ENCODE results near the gene SYT13. TPM values are rescaled to one million over a fixed set of nuclear protein-coding genes. Genes with fewer than 3 reads are reported as not detected.

Gene SYT13
- total RNA-seq, 1 donor from 2014 or later = 0.50 TPM

DNA sequence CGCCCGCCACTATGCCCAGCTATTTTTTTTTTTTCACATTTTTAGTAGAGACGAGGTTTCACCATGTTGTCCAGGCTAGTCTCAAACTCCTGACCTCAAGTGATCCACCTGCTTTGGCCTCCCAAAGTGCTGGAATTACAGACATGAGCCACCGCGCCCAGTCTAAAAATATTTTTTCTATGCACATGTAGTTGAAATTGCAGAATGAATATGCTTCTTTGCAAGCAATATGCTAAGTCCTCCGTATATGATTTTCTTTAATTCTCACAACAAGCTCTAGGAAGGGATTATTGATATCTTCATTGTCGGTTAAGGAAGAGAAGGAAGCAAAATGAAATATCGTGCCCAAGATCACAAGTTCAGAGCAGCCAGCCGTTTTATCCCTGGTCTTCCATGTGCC is 30.1 kb upstream of the SYT13 start:
- H3K4me3 Mint-ChIP-seq (ENCODE audit: unreplicated experiment) = no peak overlapping the region
- H3K9me3 ChIP-seq (ENCODE audit: insufficient read depth, low read depth, low read length) = no peaks in the 10 kb centered on the region
- H3K27me3 Mint-ChIP-seq (ENCODE audit: low read depth, unreplicated experiment) = peaks cover 41% of the 10 kb centered on the region
- no peaks in the 10 kb centered on the region for H3K36me3 Mint-ChIP-seq (ENCODE audit: low read depth, unreplicated experiment)
- no peak overlapping the region for H3K4me3 ChIP-seq (ENCODE audit: insufficient read depth, low read depth, low read length)
- TF ChIP-seq, protein P1, sequence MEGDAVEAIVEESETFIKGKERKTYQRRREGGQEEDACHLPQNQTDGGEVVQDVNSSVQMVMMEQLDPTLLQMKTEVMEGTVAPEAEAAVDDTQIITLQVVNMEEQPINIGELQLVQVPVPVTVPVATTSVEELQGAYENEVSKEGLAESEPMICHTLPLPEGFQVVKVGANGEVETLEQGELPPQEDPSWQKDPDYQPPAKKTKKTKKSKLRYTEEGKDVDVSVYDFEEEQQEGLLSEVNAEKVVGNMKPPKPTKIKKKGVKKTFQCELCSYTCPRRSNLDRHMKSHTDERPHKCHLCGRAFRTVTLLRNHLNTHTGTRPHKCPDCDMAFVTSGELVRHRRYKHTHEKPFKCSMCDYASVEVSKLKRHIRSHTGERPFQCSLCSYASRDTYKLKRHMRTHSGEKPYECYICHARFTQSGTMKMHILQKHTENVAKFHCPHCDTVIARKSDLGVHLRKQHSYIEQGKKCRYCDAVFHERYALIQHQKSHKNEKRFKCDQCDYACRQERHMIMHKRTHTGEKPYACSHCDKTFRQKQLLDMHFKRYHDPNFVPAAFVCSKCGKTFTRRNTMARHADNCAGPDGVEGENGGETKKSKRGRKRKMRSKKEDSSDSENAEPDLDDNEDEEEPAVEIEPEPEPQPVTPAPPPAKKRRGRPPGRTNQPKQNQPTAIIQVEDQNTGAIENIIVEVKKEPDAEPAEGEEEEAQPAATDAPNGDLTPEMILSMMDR (IDR thresholded peaks at IDR 0.05; ENCODE audit: insufficient read depth, low read depth, low read length) = no peak
- no peak for TF ChIP-seq EZH2 (IDR thresholded peaks at IDR 0.05; ENCODE audit: insufficient read depth, low read length)
- H3K9me3 Mint-ChIP-seq (ENCODE audit: unreplicated experiment) = peaks cover 3% of the 10 kb centered on the region
- H3K27ac ChIP-seq (ENCODE audit: low read depth, low read length) = no peak overlapping the region
- H3K79me2 ChIP-seq (ENCODE audit: insufficient read depth, low read length) = no peaks in the 10 kb centered on the region
- H3K4me1 ChIP-seq (ENCODE audit: insufficient read depth, low read length) = no peaks in the 10 kb centered on the region
- H3K4me2 ChIP-seq (ENCODE audit: low read length) = no peak overlapping the region
- H3K36me3 ChIP-seq (ENCODE audit: insufficient read depth, low read length) = no peaks in the 10 kb centered on the region
- no peak overlapping the region for H2AFZ ChIP-seq (ENCODE audit: low read depth, low read length)
- no peaks in the 10 kb centered on the region for H3K4me1 Mint-ChIP-seq (ENCODE audit: low read depth, unreplicated experiment)
- H4K20me1 ChIP-seq (ENCODE audit: insufficient read depth, low read length) = no peaks in the 10 kb centered on the region
- H3K9ac ChIP-seq (ENCODE audit: low read length) = no peak overlapping the region
- no peak for FAIRE-seq
- no peak overlapping the region for H3K27ac Mint-ChIP-seq (ENCODE audit: unreplicated experiment)
- H3K27me3 ChIP-seq (ENCODE audit: insufficient read depth, low read length) = peaks cover 24% of the 10 kb centered on the region
- DNase-seq (ENCODE audit: low read depth) = no peak

- H4K20me1 ChIP-seq (ENCODE audit: insufficient read depth, low read length) = no peaks in the 10 kb centered on the region
- no peaks in the 10 kb centered on the region for H3K36me3 Mint-ChIP-seq (ENCODE audit: low read depth, unreplicated experiment)
- FAIRE-seq (no peak), DNase-seq (ENCODE audit: low read depth) (no peak)
- no peak overlapping the region for H2AFZ ChIP-seq (ENCODE audit: low read depth, low read length)
- no peak overlapping the region for H3K4me3 Mint-ChIP-seq (ENCODE audit: unreplicated experiment)
- H3K79me2 ChIP-seq (ENCODE audit: insufficient read depth, low read length) = no peaks in the 10 kb centered on the region
- no peaks in the 10 kb centered on the region for H3K4me1 ChIP-seq (ENCODE audit: insufficient read depth, low read length)
- peaks cover 24% of the 10 kb centered on the region for H3K27me3 ChIP-seq (ENCODE audit: insufficient read depth, low read length)
- H3K27ac Mint-ChIP-seq (ENCODE audit: unreplicated experiment) = no peak overlapping the region
- no peaks in the 10 kb centered on the region for H3K36me3 ChIP-seq (ENCODE audit: insufficient read depth, low read length)
- H3K27ac ChIP-seq (ENCODE audit: low read depth, low read length) = no peak overlapping the region
- H3K9ac ChIP-seq (ENCODE audit: low read length) = no peak overlapping the region
- H3K4me2 ChIP-seq (ENCODE audit: low read length) = no peak overlapping the region
- TF ChIP-seq EZH2 (IDR thresholded peaks at IDR 0.05; ENCODE audit: insufficient read depth, low read length) = no peak
- TF ChIP-seq, protein P1 (IDR thresholded peaks at IDR 0.05; ENCODE audit: insufficient read depth, low read depth, low read length) = no peak
- H3K9me3 ChIP-seq (ENCODE audit: insufficient read depth, low read depth, low read length) = no peaks in the 10 kb centered on the region
- H3K4me3 ChIP-seq (ENCODE audit: insufficient read depth, low read depth, low read length) = no peak overlapping the region
- peaks cover 33% of the 10 kb centered on the region for H3K27me3 Mint-ChIP-seq (ENCODE audit: low read depth, unreplicated experiment)
- no peaks in the 10 kb centered on the region for H3K4me1 Mint-ChIP-seq (ENCODE audit: low read depth, unreplicated experiment)
- peaks cover 3% of the 10 kb centered on the region for H3K9me3 Mint-ChIP-seq (ENCODE audit: unreplicated experiment)
Measured at GRCh38 chr11:45314900-45315299, 28.8 kb upstream of the SYT13 start.

DNA sequence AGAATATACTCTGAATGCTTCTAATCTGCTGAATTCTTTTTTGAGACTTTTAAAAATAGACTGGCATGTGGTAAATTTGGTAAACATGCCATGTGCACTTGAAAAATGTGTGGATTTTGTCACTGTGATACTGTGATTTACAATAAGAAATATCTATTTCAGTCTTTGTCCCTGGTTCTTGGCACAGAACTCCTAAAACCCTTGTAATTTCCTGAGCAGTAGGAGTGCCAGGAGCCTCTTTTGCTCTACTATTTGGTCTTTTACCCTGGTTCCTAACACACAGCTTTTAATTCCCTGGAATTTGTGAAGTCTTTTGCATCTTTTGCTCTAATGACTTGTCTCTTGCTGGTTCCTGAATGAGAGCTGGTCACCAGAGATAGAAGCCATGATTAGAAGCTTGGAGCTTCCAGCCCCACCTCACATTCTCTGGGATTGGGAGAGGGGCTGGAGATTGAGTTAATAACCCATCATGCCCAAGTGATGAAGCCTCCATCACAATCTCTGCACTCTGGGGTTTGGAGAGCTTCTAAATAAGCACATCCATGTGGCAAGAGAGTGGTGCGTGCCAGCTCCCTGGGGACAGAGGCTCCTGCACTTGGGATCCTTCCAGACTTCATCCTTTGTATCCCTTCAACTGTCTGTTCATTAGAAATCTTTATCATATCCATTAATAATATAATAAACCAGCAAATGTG is 27.2 kb upstream of the SYT13 start:
- H3K9me3 Mint-ChIP-seq (ENCODE audit: unreplicated experiment) = no peaks in the 10 kb centered on the region
- no peak overlapping the region for H3K4me3 Mint-ChIP-seq (ENCODE audit: unreplicated experiment)
- Histone ChIP-seq H3K27ac (ENCODE audit: low read depth, low read length) (no peak overlapping the region), H3K79me2 (ENCODE audit: insufficient read depth, low read length) (no peaks in the 10 kb centered on the region), H4K20me1 (ENCODE audit: insufficient read depth, low read length) (no peaks in the 10 kb centered on the region), H3K4me3 (ENCODE audit: insufficient read depth, low read depth, low read length) (no peak overlapping the region), H3K27me3 (ENCODE audit: insufficient read depth, low read length) (peaks cover 24% of the 10 kb centered on the region), H2AFZ (ENCODE audit: low read depth, low read length) (no peak overlapping the region), H3K9me3 (ENCODE audit: insufficient read depth, low read depth, low read length) (no peaks in the 10 kb centered on the region), H3K36me3 (ENCODE audit: insufficient read depth, low read length) (no peaks in the 10 kb centered on the region), H3K4me2 (ENCODE audit: low read length) (no peak overlapping the region), H3K4me1 (ENCODE audit: insufficient read depth, low read length) (no peaks in the 10 kb centered on the region), H3K9ac (ENCODE audit: low read length) (no peak overlapping the region)
- no peaks in the 10 kb centered on the region for H3K36me3 Mint-ChIP-seq (ENCODE audit: low read depth, unreplicated experiment)
- peaks cover 27% of the 10 kb centered on the region for H3K27me3 Mint-ChIP-seq (ENCODE audit: low read depth, unreplicated experiment)
- TF ChIP-seq, protein P1 (IDR thresholded peaks at IDR 0.05; ENCODE audit: insufficient read depth, low read depth, low read length) = no peak
- no peak for TF ChIP-seq EZH2 (IDR thresholded peaks at IDR 0.05; ENCODE audit: insufficient read depth, low read length)
- H3K4me1 Mint-ChIP-seq (ENCODE audit: low read depth, unreplicated experiment) = no peaks in the 10 kb centered on the region
- no peak for FAIRE-seq
- DNase-seq (ENCODE audit: low read depth) = no peak
- no peak overlapping the region for H3K27ac Mint-ChIP-seq (ENCODE audit: unreplicated experiment)

Data from astrocyte (in vitro differentiated cells and primary cell).